Ramos (cell line): ENCODE results near the gene ANKRD61.
"Not testable (repeated sequence)": the region's sequence is repeated elsewhere in the genome, so short reads cannot be mapped to it uniquely, and the experiment has no call there.

ENCODE experiments used
- in situ Hi-C: fragments of 300-500 bp; cut with MboI; formaldehyde crosslinking; loops from one replicate; pipeline ENCODE4 v1.14.3; 2022; ENCODE audit warnings: low sequenced_read_pairs; ENCODE audit not compliant: unreplicated experiment

Gene ANKRD61

DNA sequence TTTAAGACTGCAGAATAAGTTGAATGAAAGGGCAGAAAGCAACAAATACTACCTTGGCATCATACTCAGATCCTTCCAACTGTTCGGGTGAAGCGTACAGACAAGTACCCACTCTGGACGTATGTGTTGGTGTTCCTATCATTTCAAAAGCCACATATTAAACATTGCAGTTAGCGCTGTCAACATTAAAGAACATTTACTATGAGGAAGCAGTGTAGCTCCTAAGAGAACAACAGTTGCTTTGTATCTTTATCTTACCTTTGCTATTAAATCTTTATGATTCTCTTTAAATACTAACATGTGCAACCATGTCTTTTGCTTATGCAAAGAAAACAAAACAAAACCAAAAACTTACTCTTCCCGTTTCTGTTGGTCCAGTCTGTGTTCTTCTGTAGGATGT lies 2.6 kb upstream of the ANKRD61 start:
- in situ Hi-C loops: no loop called here

- in situ Hi-C loops: no loop called here
These were observed 391 bp downstream of the ANKRD61 start for GRCh38 chr7:6031567-6031966.

DNA sequence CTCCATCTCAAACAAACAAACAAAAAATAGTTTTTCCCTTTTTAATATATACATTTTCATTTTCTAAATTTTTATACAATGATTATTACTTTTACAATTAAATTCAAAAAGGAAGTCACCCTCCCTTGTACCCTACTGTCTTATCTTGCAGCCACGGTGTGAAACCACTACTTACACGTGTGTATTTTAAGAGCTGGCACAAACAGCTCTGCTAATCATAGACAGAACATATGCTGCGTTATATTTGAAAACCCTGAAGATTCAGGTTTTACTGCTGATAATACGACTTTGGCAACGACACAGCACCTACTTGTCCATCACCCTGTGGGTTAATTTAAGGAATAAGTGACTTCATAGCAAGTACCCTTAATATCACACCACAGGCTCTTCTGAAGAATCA lies 991 bp downstream of the ANKRD61 start:
- in situ Hi-C loops: no loop called here

GRCh38 chr7:6032641-6033040 lies 1.5 kb downstream of the ANKRD61 start:
- in situ Hi-C loops: no loop called here

GRCh38 chr7:6035165-6035564 lies 4.0 kb downstream of the ANKRD61 start:
- in situ Hi-C loops: no loop called here

- in situ Hi-C loops: no loop called here
These were observed 4.5 kb downstream of the ANKRD61 start for GRCh38 chr7:6035686-6036085.

DNA sequence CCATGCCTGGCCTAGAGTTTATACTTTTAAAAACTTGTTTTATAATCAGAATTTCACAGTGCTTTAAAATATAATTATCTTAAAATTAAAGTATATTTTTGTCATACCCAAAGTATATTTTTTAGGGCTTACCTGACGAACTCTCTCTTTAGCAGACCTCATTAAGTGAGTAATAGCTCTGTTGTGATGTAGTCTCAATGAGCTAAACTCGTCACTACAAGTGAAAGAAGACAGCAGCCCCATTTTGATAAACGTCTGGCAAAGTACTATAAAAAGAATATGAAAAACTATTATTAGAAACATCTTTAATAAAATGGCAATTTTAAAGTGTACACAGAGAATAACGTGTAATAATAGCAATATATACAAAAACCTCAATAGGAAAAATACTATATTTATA lies 18.6 kb downstream of the ANKRD61 start:
- in situ Hi-C loops: no loop called here

- in situ Hi-C loops: not testable (repeated sequence)
These were observed 20.0 kb downstream of the ANKRD61 start for GRCh38 chr7:6051185-6051584.

- in situ Hi-C loops: no loop called here
These were observed 25.4 kb downstream of the ANKRD61 start for GRCh38 chr7:6056616-6057015.

DNA sequence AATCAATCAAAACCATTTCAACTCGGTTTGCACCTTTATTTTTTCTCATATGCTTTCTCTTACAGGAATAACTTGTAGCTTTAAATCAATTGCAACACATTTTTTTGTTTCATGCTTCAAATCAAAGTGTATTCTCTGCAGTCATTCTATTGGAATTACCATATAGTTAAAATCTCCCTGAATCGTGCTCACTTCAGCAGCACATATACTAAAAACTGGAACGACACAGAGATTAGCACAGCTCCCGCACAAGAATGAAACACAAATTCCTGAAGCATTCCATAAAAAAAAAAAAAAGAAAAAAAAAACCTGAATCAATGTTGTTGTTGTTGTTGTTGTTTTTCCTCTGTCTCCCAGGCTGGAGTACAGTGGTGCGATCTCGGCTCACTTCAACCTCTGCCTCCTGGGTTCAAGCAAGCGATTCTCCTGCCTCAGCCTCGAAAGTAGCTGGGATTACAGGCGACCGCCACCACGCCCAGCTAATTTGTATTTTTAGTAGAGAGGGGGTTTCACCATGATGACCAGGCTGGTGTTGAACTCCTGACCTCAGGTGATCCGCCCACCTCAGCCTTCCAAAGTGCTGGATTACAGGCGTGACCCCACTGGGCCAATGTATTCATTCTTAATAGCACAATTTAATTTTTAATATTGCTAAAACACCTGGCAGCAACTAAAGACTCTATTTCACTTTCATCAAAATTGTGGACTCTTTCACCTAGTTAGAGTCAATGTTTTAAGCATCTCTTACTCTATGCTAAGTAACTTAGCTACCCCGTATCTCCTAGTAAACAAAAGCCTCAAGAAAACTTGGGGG lies 26.3 kb downstream of the ANKRD61 start:
- in situ Hi-C loops: no loop called here

DNA sequence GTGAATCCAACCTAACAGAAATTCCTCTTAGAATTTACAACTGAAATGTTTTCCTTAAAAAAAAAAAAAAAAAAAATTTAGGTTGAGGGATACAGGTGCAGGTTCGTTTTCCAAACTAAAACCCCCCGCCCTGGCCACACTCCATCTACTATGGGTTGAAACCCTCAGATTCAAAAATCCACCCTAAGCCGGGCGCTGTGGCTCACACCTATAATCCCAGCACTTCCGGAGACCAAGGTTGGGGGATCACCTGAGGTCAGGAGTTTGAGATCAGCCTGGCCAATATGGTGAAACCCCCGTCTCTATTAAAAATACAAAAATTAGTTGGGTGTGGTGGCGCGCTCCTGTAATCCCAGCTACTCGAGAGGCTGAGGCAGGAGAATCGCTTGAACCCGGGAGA lies 28.8 kb downstream of the ANKRD61 start:
- in situ Hi-C loops: not testable (repeated sequence)

DNA sequence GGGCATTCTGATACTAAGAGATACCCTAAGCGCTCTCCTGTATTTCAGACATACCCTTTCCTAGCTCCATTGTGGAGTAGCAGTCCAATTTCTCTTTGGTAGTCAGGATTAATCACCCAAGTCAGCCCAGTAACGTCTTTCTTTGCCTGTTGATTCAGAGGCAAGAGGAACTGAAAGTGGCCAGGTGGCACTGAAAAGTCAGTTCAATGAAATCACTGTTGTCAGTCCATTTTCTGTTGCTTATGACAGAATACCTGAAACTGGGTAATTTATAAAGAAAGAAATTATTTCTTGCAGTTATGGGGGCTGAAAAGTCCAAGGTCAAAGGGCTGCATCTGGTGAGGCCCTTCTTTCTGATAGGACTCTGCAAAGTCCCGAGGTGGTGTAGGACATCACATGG lies 40.2 kb downstream of the ANKRD61 start:
- in situ Hi-C loops: no loop called here

GRCh38 chr7:6074612-6075380 lies 43.6 kb downstream of the ANKRD61 start:
- in situ Hi-C loops: no loop called here

GRCh38 chr7:6078548-6078947 lies 47.4 kb downstream of the ANKRD61 start:
- in situ Hi-C loops: no loop called here

- in situ Hi-C loops: not testable (repeated sequence)
These were observed 51.9 kb downstream of the ANKRD61 start for GRCh38 chr7:6083047-6083446.
